NK-92 treated with Interleukin-12 subunit alpha and Interleukin-12 subunit beta, amount 100 ng/mL, for 24 hours (cell line): Measurements from ENCODE around the gene KDM6B.

Experiments
- DNase-seq: peaks from one replicate; lab custom pipeline; 2025; lab: John Stamatoyannopoulos, UW

KDM6B gene

GRCh38 chr17:7880076-7880868, 46.3 kb downstream of the KDM6B start:
- no peak for DNase-seq

GRCh38 chr17:7881276-7882054, 47.4 kb downstream of the KDM6B start:
- no peak for DNase-seq

- no peak for DNase-seq
These were observed 48.1 kb downstream of the KDM6B start for GRCh38 chr17:7882068-7882467.

- DNase-seq = no peak
These were observed 48.6 kb downstream of the KDM6B start for GRCh38 chr17:7882629-7883028.
